Activated CD8-positive, alpha-beta T cell treated with anti-CD3 and anti-CD28 coated beads for 36 hours (primary cell): ENCODE data around the gene DOCK6. TPM values are rescaled to one million over a fixed set of nuclear protein-coding genes. Genes with fewer than 3 reads are reported as not detected.

Experiments used
- ATAC-seq: fragments of 200-7000 bp; cut with Tn5 transposase; one replicate; pipeline ENCODE4 v1.10.0; 2021; ENCODE audit warnings: mild to moderate bottlenecking, moderate library complexity
- CTCF ChIA-PET: fragments of 350-600 bp; sonication (Branson Sonifier 250); formaldehyde crosslinking; loops from one replicate; lab custom pipeline; 2021; ENCODE audit warnings: antibody characterized with exemption; lab: Charles Lee
- POLR2A ChIA-PET: fragments of 350-600 bp; sonication (Branson Sonifier 250); formaldehyde crosslinking; loops from one replicate; lab custom pipeline; 2021; ENCODE audit warnings: antibody characterized with exemption; lab: Charles Lee
- DNase-seq: peaks from one replicate; pipeline ENCODE4 v3.0.0-alpha.2; 2020
- H3K27ac Mint-ChIP-seq: one replicate; pipeline ENCODE4 v1.8.0; 2021; ENCODE audit warnings: mild to moderate bottlenecking, mixed read lengths
- H3K27me3 Mint-ChIP-seq: one replicate; pipeline ENCODE4 v1.8.0; 2021; ENCODE audit warnings: mixed read lengths
- H3K36me3 Mint-ChIP-seq: one replicate; pipeline ENCODE4 v1.8.0; 2021; ENCODE audit warnings: low read depth, mixed read lengths
- H3K4me1 Mint-ChIP-seq: one replicate; pipeline ENCODE4 v1.8.0; 2021; ENCODE audit warnings: low read depth, mixed read lengths
- H3K4me3 Mint-ChIP-seq: one replicate; pipeline ENCODE4 v1.8.0; 2021; ENCODE audit warnings: mild to moderate bottlenecking, moderate library complexity, mixed read lengths
- H3K9me3 Mint-ChIP-seq: one replicate; pipeline ENCODE4 v1.8.0; 2021; ENCODE audit warnings: mixed read lengths
- intact Hi-C: fragments of 100-400 bp; cut with micrococcal nuclease; formaldehyde crosslinking; loops from one replicate; pipeline ENCODE4 v1.10.0; 2022
- total RNA-seq, 2 experiments: library from RNA; stranded (reverse); gene quantifications; one replicate each; pipeline ENCODE4 v1.2.3, GENCODE V29; 2021
- TF ChIP-seq, protein P1 (sequence below): fragments of 200-600 bp; IDR thresholded peaks from one replicate; pipeline ENCODE4 v1.8.0; 2022; ENCODE audit warnings: antibody characterized with exemption, mild to moderate bottlenecking

The DOCK6 gene
- total RNA-seq, 2 experiments from 2014 or later, result 4.5 to 7.9 TPM

DNA sequence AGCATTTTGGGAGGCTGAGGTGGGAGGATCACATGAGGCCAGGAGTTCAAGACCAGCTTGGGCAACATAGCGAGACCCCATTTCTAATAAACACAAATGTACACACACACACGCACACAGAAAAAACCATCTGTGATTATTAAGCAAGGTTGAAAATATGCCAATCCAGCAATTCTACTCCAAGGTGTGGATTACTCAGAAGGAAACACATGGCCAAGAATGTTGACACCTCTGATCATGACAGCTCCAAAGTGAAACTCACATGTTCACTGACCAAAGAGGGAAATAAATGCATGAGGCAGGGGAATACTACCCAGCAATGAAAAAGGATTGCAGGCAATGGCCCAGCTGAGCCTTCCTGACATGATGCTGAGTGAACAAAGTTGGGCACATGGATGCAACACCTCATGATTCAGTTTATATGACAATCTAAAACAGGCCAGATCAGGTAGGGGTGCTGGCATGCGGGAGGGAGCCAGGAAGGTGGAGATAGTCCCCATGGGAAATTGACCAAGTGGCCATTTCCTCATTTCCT, 4.4 kb downstream of the DOCK6 start:
- Mint-ChIP-seq H3K27ac (no peak overlapping the region), H3K36me3 (no peaks in the 10 kb centered on the region), H3K4me1 (no peaks in the 10 kb centered on the region), H3K9me3 (no peaks in the 10 kb centered on the region), H3K4me3 (no peak overlapping the region), H3K27me3 (peaks cover 8% of the 10 kb centered on the region)
- ChIA-PET POLR2A (interaction anchor here (0.6 kb wide), 1 partner anchor 123 kb away, joined by 4 read pairs; no protein-coding TSS in a partner anchor), CTCF (interaction anchor here (0.7 kb wide), 1 partner anchor 14 kb away, joined by 3 read pairs; no protein-coding TSS in a partner anchor)
- ATAC-seq, result no peak
- TF ChIP-seq, protein P1, sequence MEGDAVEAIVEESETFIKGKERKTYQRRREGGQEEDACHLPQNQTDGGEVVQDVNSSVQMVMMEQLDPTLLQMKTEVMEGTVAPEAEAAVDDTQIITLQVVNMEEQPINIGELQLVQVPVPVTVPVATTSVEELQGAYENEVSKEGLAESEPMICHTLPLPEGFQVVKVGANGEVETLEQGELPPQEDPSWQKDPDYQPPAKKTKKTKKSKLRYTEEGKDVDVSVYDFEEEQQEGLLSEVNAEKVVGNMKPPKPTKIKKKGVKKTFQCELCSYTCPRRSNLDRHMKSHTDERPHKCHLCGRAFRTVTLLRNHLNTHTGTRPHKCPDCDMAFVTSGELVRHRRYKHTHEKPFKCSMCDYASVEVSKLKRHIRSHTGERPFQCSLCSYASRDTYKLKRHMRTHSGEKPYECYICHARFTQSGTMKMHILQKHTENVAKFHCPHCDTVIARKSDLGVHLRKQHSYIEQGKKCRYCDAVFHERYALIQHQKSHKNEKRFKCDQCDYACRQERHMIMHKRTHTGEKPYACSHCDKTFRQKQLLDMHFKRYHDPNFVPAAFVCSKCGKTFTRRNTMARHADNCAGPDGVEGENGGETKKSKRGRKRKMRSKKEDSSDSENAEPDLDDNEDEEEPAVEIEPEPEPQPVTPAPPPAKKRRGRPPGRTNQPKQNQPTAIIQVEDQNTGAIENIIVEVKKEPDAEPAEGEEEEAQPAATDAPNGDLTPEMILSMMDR, result no peak
- no peak for DNase-seq
- intact Hi-C loops, result no loop called here

DNA sequence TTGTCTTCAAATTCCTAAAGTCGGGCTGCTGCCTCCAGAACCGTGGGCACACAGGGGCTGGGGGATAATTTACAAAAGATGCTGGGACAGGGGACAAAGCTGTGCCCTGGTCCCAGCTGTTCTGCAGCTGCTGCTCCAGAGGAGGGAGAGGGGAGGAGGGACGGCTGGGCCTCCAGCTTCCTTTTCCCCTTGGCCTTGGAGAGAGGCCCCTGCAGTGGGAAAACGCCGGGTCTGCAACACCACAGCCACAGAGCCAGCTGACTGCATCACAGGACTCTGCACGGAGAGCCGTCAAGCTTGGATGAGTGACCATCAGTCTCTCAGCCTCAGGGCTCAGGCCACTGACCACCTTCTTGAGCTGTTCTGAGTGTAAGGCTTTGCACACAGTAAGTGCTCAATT, 6.1 kb downstream of the DOCK6 start:
- ATAC-seq (no peak), DNase-seq (no peak)
- Mint-ChIP-seq H3K4me1 (no peaks in the 10 kb centered on the region), H3K27me3 (peaks cover 6% of the 10 kb centered on the region), H3K9me3 (no peaks in the 10 kb centered on the region), H3K27ac (no peak overlapping the region), H3K36me3 (no peaks in the 10 kb centered on the region), H3K4me3 (no peak overlapping the region)
- POLR2A ChIA-PET, result interaction anchor here (0.7 kb wide), 1 partner anchor 102 kb away, joined by 3 read pairs; no protein-coding TSS in a partner anchor
- TF ChIP-seq, protein P1, result no peak
- intact Hi-C loops, result no loop called here
- CTCF ChIA-PET, result no interaction called here

DNA sequence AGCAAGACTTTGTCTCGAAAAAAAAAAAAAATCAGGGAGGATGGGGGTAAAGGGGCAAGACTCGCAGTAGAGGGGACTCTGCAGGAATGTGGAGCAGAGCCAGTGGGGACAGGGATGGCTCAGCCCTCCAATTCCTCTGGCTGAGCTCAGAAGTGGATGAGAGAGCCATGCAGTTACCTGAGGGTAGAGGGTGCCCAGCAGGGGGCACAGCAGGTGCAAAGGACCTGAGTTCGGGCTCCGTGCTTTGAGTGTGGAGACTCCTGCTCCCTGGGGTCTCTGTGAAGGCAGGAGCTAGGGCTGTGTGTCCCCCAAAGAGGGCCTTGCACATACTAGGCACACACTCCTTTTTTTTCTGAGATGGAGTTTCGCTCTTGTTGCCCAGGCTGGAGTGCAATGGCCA, 7.7 kb downstream of the DOCK6 start:
- no peaks in the 10 kb centered on the region for H3K9me3 Mint-ChIP-seq
- no peaks in the 10 kb centered on the region for H3K4me1 Mint-ChIP-seq
- H3K27ac Mint-ChIP-seq, result no peak overlapping the region
- no peak overlapping the region for H3K4me3 Mint-ChIP-seq
- DNase-seq, result no peak
- CTCF ChIA-PET, result no interaction called here
- intact Hi-C loops, result no loop called here
- H3K27me3 Mint-ChIP-seq, result no peaks in the 10 kb centered on the region
- no peak for ATAC-seq
- H3K36me3 Mint-ChIP-seq, result no peaks in the 10 kb centered on the region
- POLR2A ChIA-PET, result no interaction called here
- TF ChIP-seq, protein P1, result no peak

DNA sequence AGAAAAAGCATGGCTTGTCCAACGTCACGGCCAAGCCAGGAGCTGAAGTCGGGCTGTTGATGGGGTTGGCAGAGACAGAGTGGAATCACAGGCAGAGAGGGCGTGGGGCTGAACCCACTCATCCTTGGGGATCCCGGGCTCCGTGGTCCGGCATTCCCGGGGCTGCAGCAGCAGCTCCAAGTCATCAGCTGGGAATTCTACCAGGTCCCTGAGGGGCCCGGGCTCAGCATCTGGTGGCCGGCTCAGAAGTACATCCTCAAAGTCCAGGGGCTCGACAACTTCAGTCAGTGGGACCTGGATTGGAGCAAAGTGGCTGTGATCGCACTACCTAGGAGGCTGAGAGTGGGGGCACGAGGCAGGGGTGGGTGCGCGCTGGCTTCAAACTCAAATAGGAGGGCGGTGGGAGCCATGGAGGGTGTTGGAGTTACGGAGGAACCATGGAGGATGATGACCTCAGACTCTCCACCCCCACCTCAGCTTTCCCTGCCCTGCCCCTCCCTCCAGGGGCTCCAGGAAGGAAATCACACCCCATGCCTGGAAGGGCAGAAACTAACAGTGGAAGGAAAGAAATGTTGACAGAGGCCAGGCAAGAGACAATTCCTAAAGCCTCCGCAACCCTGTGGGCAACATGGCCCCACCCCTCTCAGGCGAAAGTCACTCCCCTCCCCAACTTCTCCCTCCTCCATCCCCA, 9.5 kb downstream of the DOCK6 start:
- POLR2A ChIA-PET, result no interaction called here
- CTCF ChIA-PET, result no interaction called here
- H3K9me3 Mint-ChIP-seq, result no peaks in the 10 kb centered on the region
- intact Hi-C loops, result no loop called here
- peaks cover under 1% of the 10 kb centered on the region for H3K27me3 Mint-ChIP-seq
- no peak for DNase-seq
- H3K4me1 Mint-ChIP-seq, result no peaks in the 10 kb centered on the region
- ATAC-seq, result no peak
- H3K36me3 Mint-ChIP-seq, result no peaks in the 10 kb centered on the region
- no peak overlapping the region for H3K27ac Mint-ChIP-seq
- TF ChIP-seq, protein P1, result no peak
- no peak overlapping the region for H3K4me3 Mint-ChIP-seq

DNA sequence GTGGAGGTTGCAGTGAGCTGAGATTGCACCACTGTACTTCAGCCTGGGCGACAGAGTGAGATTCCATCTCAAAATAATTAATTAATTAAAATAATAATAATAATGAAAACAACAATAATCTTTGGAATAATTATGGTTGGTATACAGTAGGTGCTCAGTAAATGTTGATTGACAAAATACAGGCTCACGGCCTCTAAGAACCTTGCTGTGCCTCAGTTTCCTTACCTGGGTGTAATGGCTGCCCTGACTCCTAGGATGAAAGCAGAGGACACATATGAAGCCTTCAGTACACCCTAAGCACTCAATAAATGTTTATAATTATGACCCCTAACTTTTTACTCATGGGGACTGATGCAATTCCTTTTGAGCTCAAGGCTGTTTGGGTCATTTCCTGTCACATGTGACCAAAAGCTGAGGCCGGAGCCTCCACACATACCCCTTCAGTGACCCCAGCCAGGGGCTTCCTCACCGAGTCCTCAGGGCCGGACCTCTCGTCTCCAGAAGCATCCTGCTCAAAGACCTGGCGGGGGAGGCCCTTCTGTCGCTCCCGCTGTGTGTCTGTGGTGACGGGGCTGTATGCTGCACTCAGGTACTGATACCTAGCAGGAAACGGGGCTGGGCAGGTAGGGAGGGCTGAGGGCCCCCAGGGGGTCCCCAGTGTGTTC, 10.5 kb downstream of the DOCK6 start:
- POLR2A ChIA-PET, result no interaction called here

More for the DNA sequence above, 10.5 kb downstream of the DOCK6 start:
- Mint-ChIP-seq H3K36me3 (no peaks in the 10 kb centered on the region), H3K4me3 (no peak overlapping the region), H3K4me1 (no peaks in the 10 kb centered on the region), H3K9me3 (no peaks in the 10 kb centered on the region), H3K27ac (no peak overlapping the region), H3K27me3 (peaks cover 3% of the 10 kb centered on the region)
- TF ChIP-seq, protein P1, result no peak
- ATAC-seq (no peak), DNase-seq (no peak)
- CTCF ChIA-PET, result interaction anchor here (1.2 kb wide), 1 partner anchor 9 kb away, joined by 3 read pairs; no protein-coding TSS in a partner anchor
- intact Hi-C loops, result no loop called here
